Left lung (tissue), 10 donors: ENCODE data around the gene SERPINI1. TPM values are rescaled to one million over a fixed set of nuclear protein-coding genes. Genes with fewer than 3 reads are reported as not detected.

ENCODE experiments used
- ATAC-seq: fragments of 200-7000 bp; cut with Tn5 transposase; one replicate; pipeline ENCODE4 v1.9.1; 2020; ENCODE audit warnings: moderate library complexity
- DNase-seq, 4 donors: peaks; one replicate each; pipeline ENCODE4 v3.0.0-alpha.2; 2013 to 2020
- H3K27ac ChIP-seq, 2 donors: fragments of 200-600 bp; sonication (generic) in 1 of 2; one replicate each; pipeline versions ENCODE4 v1.5.0 to v1.8.0; 2020 to 2021
- H3K27me3 ChIP-seq, 2 donors: fragments of 200-600 bp; sonication (generic) in 1 of 2; one replicate each; pipeline versions ENCODE4 v1.5.0 to v1.8.0; 2020 to 2021
- H3K36me3 ChIP-seq, 2 donors: fragments of 200-600 bp; sonication (generic) in 1 of 2; one replicate each; pipeline versions ENCODE4 v1.5.0 to v1.8.0; 2020 to 2021
- H3K4me1 ChIP-seq, 2 donors: fragments of 200-600 bp; one replicate each; pipeline ENCODE4 v1.8.0; 2021
- H3K4me3 ChIP-seq, 2 donors: fragments of 200-600 bp; sonication (generic) in 1 of 2; one replicate each; pipeline versions ENCODE4 v1.5.0 to v1.8.0; 2020 to 2021; ENCODE audit warnings: mild to moderate bottlenecking in 1 of 2
- H3K9me3 ChIP-seq, 2 donors: fragments of 200-600 bp; sonication (generic) in 1 of 2; one replicate each; pipeline versions ENCODE4 v1.5.0 to v1.8.0; 2020 to 2021
- CTCF ChIP-seq, 2 donors: fragments of 200-600 bp; sonication (generic) in 1 of 2; IDR thresholded peaks; one replicate each; pipeline versions ENCODE4 v1.5.0 to v1.8.0; 2021; ENCODE audit warnings: antibody characterized with exemption in 2 of 2
- intact Hi-C, 2 donors: fragments of 100-400 bp; cut with DNase I; formaldehyde crosslinking; loops; one replicate each; pipeline versions ENCODE4 v1.11.2 to v1.14.2; 2022
- polyA plus RNA-seq, 6 donors: library from polyadenylated mRNA; unstranded; fragments of 120-200 nt; gene quantifications; one replicate each; pipeline ENCODE4 v1.2.1, GENCODE V29; 2013; ENCODE audit not compliant: insufficient read length in 6 of 6
- total RNA-seq, 2 donors: library from RNA; stranded (reverse); fragmentation: NEBNext Ultra II Directional; extraction: Animal tissue kit (Norgen Biotek cat#: 25700); gene quantifications; one replicate each; pipeline ENCODE4 v1.2.1, GENCODE V29; 2021
- donor health status: DM: no; HTN: yes; CAD: no.
- donor health status: DM: no; HTN: no; CAD: no.

Gene SERPINI1
- total and polyA plus RNA-seq, 8 donors = 6.1 to 19.5 (median 11.2) TPM

GRCh38 chr3:167839460-167840134 is 104.1 kb downstream of the SERPINI1 start:
- H3K4me1 ChIP-seq = peaks cover 0 to 7% of the 10 kb centered on the region in 2 donors
- no peak overlapping the region for H3K27ac ChIP-seq
- H3K36me3 ChIP-seq = no peaks in the 10 kb centered on the region
- H3K27me3 ChIP-seq = no peaks in the 10 kb centered on the region
- ATAC-seq (no peak), DNase-seq (no peak)
- no peaks in the 10 kb centered on the region for H3K9me3 ChIP-seq
- no peak for TF ChIP-seq CTCF (IDR thresholded peaks at IDR 0.05)
- H3K4me3 ChIP-seq = no peak overlapping the region
- intact Hi-C loops = loop anchor here in 1 of 2 donors (5.0 kb wide), 1 partner anchor 43 kb away; no protein-coding TSS in a partner anchor

- ATAC-seq (no peak), DNase-seq (no peak)
- Histone ChIP-seq H3K4me1 (peaks cover 0 to 7% of the 10 kb centered on the region in 2 donors), H3K4me3 (no peak overlapping the region), H3K27ac (no peak overlapping the region), H3K27me3 (no peaks in the 10 kb centered on the region), H3K9me3 (no peaks in the 10 kb centered on the region), H3K36me3 (no peaks in the 10 kb centered on the region)
- intact Hi-C loops = no loop called here
- TF ChIP-seq CTCF (IDR thresholded peaks at IDR 0.05) = no peak
Observed at GRCh38 chr3:167840247-167840646, 104.7 kb downstream of the SERPINI1 start.

GRCh38 chr3:167843481-167843880 is 108.0 kb downstream of the SERPINI1 start:
- intact Hi-C loops = no loop called here
- no peak overlapping the region for H3K27ac ChIP-seq
- no peak overlapping the region for H3K4me3 ChIP-seq
- DNase-seq (no peak), ATAC-seq (no peak)
- H3K36me3 ChIP-seq = no peaks in the 10 kb centered on the region
- H3K9me3 ChIP-seq = no peaks in the 10 kb centered on the region
- H3K4me1 ChIP-seq = peaks cover 0 to 7% of the 10 kb centered on the region in 2 donors
- H3K27me3 ChIP-seq = no peaks in the 10 kb centered on the region
- no peak for TF ChIP-seq CTCF (IDR thresholded peaks at IDR 0.05)

- Histone ChIP-seq H3K9me3 (no peaks in the 10 kb centered on the region), H3K27ac (no peak overlapping the region), H3K4me3 (no peak overlapping the region), H3K27me3 (no peaks in the 10 kb centered on the region), H3K4me1 (peaks cover 0 to 7% of the 10 kb centered on the region in 2 donors), H3K36me3 (no peaks in the 10 kb centered on the region)
- no peak for TF ChIP-seq CTCF (IDR thresholded peaks at IDR 0.05)
- DNase-seq = no peak
- no peak for ATAC-seq
- intact Hi-C loops = no loop called here
Observed at GRCh38 chr3:167843886-167844285, 108.4 kb downstream of the SERPINI1 start.

GRCh38 chr3:167844528-167844927 is 109.0 kb downstream of the SERPINI1 start:
- H3K27ac ChIP-seq = no peak overlapping the region
- no peaks in the 10 kb centered on the region for H3K27me3 ChIP-seq
- no peaks in the 10 kb centered on the region for H3K36me3 ChIP-seq
- no peaks in the 10 kb centered on the region for H3K9me3 ChIP-seq
- TF ChIP-seq CTCF (IDR thresholded peaks at IDR 0.05) = no peak
- ATAC-seq (no peak), DNase-seq (no peak)
- intact Hi-C loops = no loop called here
- H3K4me3 ChIP-seq = no peak overlapping the region
- peaks cover 0 to 7% of the 10 kb centered on the region in 2 donors for H3K4me1 ChIP-seq
